HEK293 (cell line): ENCODE measurements around the gene TBX5.

Experiments used
- CTCF ChIA-PET: fragments of 350-600 bp; formaldehyde crosslinking; extraction: SDS; loops from one replicate; lab custom pipeline; 2021; ENCODE audit warnings: antibody characterized with exemption; lab: Yijun Ruan, JAX
- POLR2A ChIA-PET: fragments of 300-600 bp; formaldehyde crosslinking; extraction: SDS; loops from one replicate; lab custom pipeline; 2020; ENCODE audit warnings: antibody characterized with exemption, inconsistent platforms; lab: Yijun Ruan, JAX
- H3K27ac ChIP-seq: fragments of 200-500 bp; sonication (Bioruptor generic); 2 replicates; pipeline ENCODE4 v1.5.1; 2014; ENCODE audit warnings: low read depth, low read length, control low read depth, inconsistent platforms; ENCODE audit errors: extremely low read depth
- H3K36me3 ChIP-seq, 2 experiments: fragments of 200-500 bp in 1 of 2; sonication (Bioruptor generic) in 1 of 2; 1 replicate in 1 of 2; 2 replicates in 1 of 2; pipeline ENCODE4 v1.5.1; 2014 to 2017; ENCODE audit warnings: inconsistent platforms in 2 of 2, low read length in 2 of 2; ENCODE audit not compliant: control insufficient read depth in 2 of 2, insufficient read depth in 1 of 2
- H3K4me1 ChIP-seq: fragments of 200-500 bp; sonication (Bioruptor generic); 2 replicates; pipeline ENCODE4 v1.5.1; 2014; ENCODE audit warnings: mild to moderate bottlenecking, low read length, inconsistent platforms; ENCODE audit not compliant: control insufficient read depth, insufficient read depth
- H3K4me3 ChIP-seq: 2 replicates; pipeline ENCODE4 v1.5.1; 2011; ENCODE audit warnings: low read depth, mild to moderate bottlenecking, control low read depth, low read length, moderate library complexity
- H3K9me3 ChIP-seq: fragments of 200-500 bp; sonication (Bioruptor generic); 2 replicates; pipeline ENCODE4 v1.5.1; 2014; ENCODE audit warnings: low read depth, low read length, inconsistent platforms; ENCODE audit not compliant: control insufficient read depth, insufficient read depth
- RBAK ChIP-seq: fragments of 450-650 bp; formaldehyde crosslinking; IDR thresholded peaks from 2 replicates; pipeline ENCODE4 v1.5.1; 2016; ENCODE audit warnings: missing biosample characterization, missing genetic modification characterization
- REPIN1 ChIP-seq: fragments of 450-650 bp; formaldehyde crosslinking; IDR thresholded peaks from 2 replicates; pipeline ENCODE4 v1.5.1; 2017; ENCODE audit warnings: missing biosample characterization, missing genetic modification characterization, low read depth
- ZNF132 ChIP-seq: fragments of 450-650 bp; formaldehyde crosslinking; IDR thresholded peaks from 2 replicates; pipeline ENCODE4 v1.5.1; 2017; ENCODE audit warnings: missing biosample characterization, missing genetic modification characterization, borderline replicate concordance
- ZNF140 ChIP-seq: fragments of 450-650 bp; formaldehyde crosslinking; IDR thresholded peaks from 2 replicates; pipeline ENCODE4 v1.5.1; 2016; ENCODE audit warnings: missing biosample characterization, missing genetic modification characterization
- ZNF157 ChIP-seq: fragments of 450-650 bp; formaldehyde crosslinking; IDR thresholded peaks from 2 replicates; pipeline ENCODE4 v1.5.1; 2016; ENCODE audit warnings: missing biosample characterization, missing genetic modification characterization
- ZNF24 ChIP-seq: fragments of 450-650 bp; formaldehyde crosslinking; IDR thresholded peaks from 2 replicates; pipeline ENCODE4 v1.5.1; 2016; ENCODE audit warnings: missing biosample characterization, missing genetic modification characterization
- ZNF274 ChIP-seq, 2 experiments: fragments of 200-500 bp in 1 of 2; fragments of 450-650 bp in 1 of 2; sonication (Bioruptor generic) in 1 of 2; formaldehyde crosslinking in 1 of 2; IDR thresholded peaks; 2 replicates each; pipeline versions ENCODE4 v1.5.1 to v1.6.1; 2014 to 2016; ENCODE audit warnings: borderline replicate concordance in 1 of 2, inconsistent platforms in 1 of 2, low read length in 1 of 2, missing biosample characterization in 1 of 2, missing genetic modification characterization in 1 of 2
- ZNF37A ChIP-seq: fragments of 450-650 bp; IDR thresholded peaks from 2 replicates; pipeline ENCODE4 v1.5.1; 2018; ENCODE audit warnings: missing biosample characterization, missing genetic modification characterization
- ZNF423 ChIP-seq: fragments of 450-650 bp; formaldehyde crosslinking; IDR thresholded peaks from 2 replicates; pipeline ENCODE4 v1.5.1; 2016; ENCODE audit warnings: missing biosample characterization, missing genetic modification characterization
- ZNF530 ChIP-seq: fragments of 450-650 bp; formaldehyde crosslinking; IDR thresholded peaks from 2 replicates; pipeline ENCODE4 v1.5.1; 2016; ENCODE audit warnings: low read depth, missing biosample characterization, missing genetic modification characterization
- ZNF624 ChIP-seq: fragments of 450-650 bp; formaldehyde crosslinking; IDR thresholded peaks from 2 replicates; pipeline ENCODE4 v1.5.1; 2017; ENCODE audit warnings: missing biosample characterization, missing genetic modification characterization
- ZNF791 ChIP-seq: fragments of 450-650 bp; formaldehyde crosslinking; IDR thresholded peaks from 2 replicates; pipeline ENCODE4 v1.5.1; 2016; ENCODE audit warnings: missing biosample characterization, missing genetic modification characterization
- ZSCAN30 ChIP-seq: fragments of 450-650 bp; IDR thresholded peaks from 2 replicates; pipeline ENCODE4 v1.5.1; 2018; ENCODE audit warnings: missing biosample characterization, mild to moderate bottlenecking, missing genetic modification characterization, moderate library complexity
- ZXDB ChIP-seq: fragments of 450-650 bp; formaldehyde crosslinking; IDR thresholded peaks from 2 replicates; pipeline ENCODE4 v1.5.1; 2016; ENCODE audit warnings: missing biosample characterization, missing genetic modification characterization
- TF ChIP-seq, protein P1 (sequence below): fragments of 450-650 bp; formaldehyde crosslinking; IDR thresholded peaks from 2 replicates; pipeline ENCODE4 v1.5.1; 2016; ENCODE audit warnings: missing biosample characterization, missing genetic modification characterization
- TF ChIP-seq, protein P2 (sequence below): fragments of 450-650 bp; formaldehyde crosslinking; IDR thresholded peaks from 2 replicates; pipeline ENCODE4 v1.5.1; 2017; ENCODE audit warnings: missing biosample characterization, missing genetic modification characterization
- TF ChIP-seq, protein P3 (sequence below): fragments of 450-650 bp; formaldehyde crosslinking; IDR thresholded peaks from 2 replicates; pipeline ENCODE4 v1.5.1; 2016; ENCODE audit warnings: missing biosample characterization, missing genetic modification characterization, borderline replicate concordance
- TF ChIP-seq, protein P4 (sequence below): fragments of 450-650 bp; formaldehyde crosslinking; IDR thresholded peaks from 2 replicates; pipeline ENCODE4 v1.5.1; 2016; ENCODE audit warnings: missing biosample characterization, missing genetic modification characterization, low read depth

The TBX5 gene

DNA sequence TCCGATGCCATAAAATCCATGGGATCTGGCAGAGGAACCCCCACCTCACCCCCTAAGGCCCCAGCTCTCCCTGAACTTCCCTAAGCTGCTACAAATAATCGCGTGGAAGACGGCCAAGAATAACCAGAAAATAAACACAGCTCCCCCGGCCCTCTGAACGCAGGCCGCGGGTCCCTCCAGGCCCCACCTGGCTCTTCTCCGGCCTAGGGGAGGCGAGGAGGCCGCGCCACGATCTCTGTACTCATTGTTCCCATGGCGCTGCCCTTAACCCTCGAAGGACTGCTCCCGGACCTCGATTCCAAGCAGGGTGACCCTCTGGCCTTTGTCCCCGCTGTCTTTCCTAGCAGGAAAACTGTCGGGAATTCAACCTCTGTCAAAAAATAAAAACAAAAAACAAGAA, 33.9 kb upstream of the TBX5 start:
- TF ChIP-seq, protein P1, sequence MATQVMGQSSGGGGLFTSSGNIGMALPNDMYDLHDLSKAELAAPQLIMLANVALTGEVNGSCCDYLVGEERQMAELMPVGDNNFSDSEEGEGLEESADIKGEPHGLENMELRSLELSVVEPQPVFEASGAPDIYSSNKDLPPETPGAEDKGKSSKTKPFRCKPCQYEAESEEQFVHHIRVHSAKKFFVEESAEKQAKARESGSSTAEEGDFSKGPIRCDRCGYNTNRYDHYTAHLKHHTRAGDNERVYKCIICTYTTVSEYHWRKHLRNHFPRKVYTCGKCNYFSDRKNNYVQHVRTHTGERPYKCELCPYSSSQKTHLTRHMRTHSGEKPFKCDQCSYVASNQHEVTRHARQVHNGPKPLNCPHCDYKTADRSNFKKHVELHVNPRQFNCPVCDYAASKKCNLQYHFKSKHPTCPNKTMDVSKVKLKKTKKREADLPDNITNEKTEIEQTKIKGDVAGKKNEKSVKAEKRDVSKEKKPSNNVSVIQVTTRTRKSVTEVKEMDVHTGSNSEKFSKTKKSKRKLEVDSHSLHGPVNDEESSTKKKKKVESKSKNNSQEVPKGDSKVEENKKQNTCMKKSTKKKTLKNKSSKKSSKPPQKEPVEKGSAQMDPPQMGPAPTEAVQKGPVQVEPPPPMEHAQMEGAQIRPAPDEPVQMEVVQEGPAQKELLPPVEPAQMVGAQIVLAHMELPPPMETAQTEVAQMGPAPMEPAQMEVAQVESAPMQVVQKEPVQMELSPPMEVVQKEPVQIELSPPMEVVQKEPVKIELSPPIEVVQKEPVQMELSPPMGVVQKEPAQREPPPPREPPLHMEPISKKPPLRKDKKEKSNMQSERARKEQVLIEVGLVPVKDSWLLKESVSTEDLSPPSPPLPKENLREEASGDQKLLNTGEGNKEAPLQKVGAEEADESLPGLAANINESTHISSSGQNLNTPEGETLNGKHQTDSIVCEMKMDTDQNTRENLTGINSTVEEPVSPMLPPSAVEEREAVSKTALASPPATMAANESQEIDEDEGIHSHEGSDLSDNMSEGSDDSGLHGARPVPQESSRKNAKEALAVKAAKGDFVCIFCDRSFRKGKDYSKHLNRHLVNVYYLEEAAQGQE = no peak
- TF ChIP-seq ZNF37A (tag by site-specific recombination) (no peak), ZNF132 (no peak), ZNF423 (tag by site-specific recombination) (no peak), ZNF791 (no peak), ZNF624 (tag by site-specific recombination) (no peak), ZNF530 (tag by site-specific recombination) (no peak), ZSCAN30 (tag by site-specific recombination) (no peak), ZNF24 (tag by site-specific recombination) (no peak), RBAK (tag by site-specific recombination) (no peak), ZNF140 (tag by site-specific recombination) (no peak), REPIN1 (tag by site-specific recombination) (no peak), ZNF157 (no peak), ZXDB (tag by site-specific recombination) (no peak), ZNF274 (IDR thresholded peaks at IDR 0.05; ENCODE audit: low read length) (no peak), ZNF274 (tag by site-specific recombination; IDR thresholded peaks at IDR 0.05; ENCODE audit: borderline replicate concordance) (no peak)
- TF ChIP-seq, protein P2, sequence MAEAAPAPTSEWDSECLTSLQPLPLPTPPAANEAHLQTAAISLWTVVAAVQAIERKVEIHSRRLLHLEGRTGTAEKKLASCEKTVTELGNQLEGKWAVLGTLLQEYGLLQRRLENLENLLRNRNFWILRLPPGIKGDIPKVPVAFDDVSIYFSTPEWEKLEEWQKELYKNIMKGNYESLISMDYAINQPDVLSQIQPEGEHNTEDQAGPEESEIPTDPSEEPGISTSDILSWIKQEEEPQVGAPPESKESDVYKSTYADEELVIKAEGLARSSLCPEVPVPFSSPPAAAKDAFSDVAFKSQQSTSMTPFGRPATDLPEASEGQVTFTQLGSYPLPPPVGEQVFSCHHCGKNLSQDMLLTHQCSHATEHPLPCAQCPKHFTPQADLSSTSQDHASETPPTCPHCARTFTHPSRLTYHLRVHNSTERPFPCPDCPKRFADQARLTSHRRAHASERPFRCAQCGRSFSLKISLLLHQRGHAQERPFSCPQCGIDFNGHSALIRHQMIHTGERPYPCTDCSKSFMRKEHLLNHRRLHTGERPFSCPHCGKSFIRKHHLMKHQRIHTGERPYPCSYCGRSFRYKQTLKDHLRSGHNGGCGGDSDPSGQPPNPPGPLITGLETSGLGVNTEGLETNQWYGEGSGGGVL = no peak
- TF ChIP-seq, protein P3, sequence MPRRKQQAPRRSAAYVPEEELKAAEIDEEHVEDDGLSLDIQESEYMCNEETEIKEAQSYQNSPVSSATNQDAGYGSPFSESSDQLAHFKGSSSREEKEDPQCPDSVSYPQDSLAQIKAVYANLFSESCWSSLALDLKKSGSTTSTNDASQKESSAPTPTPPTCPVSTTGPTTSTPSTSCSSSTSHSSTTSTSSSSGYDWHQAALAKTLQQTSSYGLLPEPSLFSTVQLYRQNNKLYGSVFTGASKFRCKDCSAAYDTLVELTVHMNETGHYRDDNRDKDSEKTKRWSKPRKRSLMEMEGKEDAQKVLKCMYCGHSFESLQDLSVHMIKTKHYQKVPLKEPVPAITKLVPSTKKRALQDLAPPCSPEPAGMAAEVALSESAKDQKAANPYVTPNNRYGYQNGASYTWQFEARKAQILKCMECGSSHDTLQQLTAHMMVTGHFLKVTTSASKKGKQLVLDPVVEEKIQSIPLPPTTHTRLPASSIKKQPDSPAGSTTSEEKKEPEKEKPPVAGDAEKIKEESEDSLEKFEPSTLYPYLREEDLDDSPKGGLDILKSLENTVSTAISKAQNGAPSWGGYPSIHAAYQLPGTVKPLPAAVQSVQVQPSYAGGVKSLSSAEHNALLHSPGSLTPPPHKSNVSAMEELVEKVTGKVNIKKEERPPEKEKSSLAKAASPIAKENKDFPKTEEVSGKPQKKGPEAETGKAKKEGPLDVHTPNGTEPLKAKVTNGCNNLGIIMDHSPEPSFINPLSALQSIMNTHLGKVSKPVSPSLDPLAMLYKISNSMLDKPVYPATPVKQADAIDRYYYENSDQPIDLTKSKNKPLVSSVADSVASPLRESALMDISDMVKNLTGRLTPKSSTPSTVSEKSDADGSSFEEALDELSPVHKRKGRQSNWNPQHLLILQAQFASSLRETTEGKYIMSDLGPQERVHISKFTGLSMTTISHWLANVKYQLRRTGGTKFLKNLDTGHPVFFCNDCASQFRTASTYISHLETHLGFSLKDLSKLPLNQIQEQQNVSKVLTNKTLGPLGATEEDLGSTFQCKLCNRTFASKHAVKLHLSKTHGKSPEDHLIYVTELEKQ (tag by site-specific recombination) = no peak
- TF ChIP-seq, protein P4, sequence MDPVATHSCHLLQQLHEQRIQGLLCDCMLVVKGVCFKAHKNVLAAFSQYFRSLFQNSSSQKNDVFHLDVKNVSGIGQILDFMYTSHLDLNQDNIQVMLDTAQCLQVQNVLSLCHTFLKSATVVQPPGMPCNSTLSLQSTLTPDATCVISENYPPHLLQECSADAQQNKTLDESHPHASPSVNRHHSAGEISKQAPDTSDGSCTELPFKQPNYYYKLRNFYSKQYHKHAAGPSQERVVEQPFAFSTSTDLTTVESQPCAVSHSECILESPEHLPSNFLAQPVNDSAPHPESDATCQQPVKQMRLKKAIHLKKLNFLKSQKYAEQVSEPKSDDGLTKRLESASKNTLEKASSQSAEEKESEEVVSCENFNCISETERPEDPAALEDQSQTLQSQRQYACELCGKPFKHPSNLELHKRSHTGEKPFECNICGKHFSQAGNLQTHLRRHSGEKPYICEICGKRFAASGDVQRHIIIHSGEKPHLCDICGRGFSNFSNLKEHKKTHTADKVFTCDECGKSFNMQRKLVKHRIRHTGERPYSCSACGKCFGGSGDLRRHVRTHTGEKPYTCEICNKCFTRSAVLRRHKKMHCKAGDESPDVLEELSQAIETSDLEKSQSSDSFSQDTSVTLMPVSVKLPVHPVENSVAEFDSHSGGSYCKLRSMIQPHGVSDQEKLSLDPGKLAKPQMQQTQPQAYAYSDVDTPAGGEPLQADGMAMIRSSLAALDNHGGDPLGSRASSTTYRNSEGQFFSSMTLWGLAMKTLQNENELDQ (tag by site-specific recombination) = no peak
- Histone ChIP-seq H3K4me1 (no peaks in the 10 kb centered on the region; the same call in 1 of the 2 replicates), H3K9me3 (no peaks in the 10 kb centered on the region; the same call in 1 of the 2 replicates), H3K36me3 (no peaks in the 10 kb centered on the region), H3K4me3 (no peak overlapping the region), H3K27ac (no peak overlapping the region)
- POLR2A ChIA-PET = no interaction called here
- CTCF ChIA-PET = interaction anchor here (0.6 kb wide), 1 partner anchor 29 kb away, joined by 3 read pairs; no protein-coding TSS in a partner anchor
